HG03442 (cell line): ENCODE data around the gene PIK3C2G.

Experiments
- ATAC-seq: cut with Tn5 transposase; IDR thresholded peaks from one replicate; pipeline ENCODE4 v1.9.1; 2021; ENCODE audit warnings: mild to moderate bottlenecking, moderate library complexity; ENCODE audit not compliant: unreplicated experiment

The PIK3C2G gene

DNA sequence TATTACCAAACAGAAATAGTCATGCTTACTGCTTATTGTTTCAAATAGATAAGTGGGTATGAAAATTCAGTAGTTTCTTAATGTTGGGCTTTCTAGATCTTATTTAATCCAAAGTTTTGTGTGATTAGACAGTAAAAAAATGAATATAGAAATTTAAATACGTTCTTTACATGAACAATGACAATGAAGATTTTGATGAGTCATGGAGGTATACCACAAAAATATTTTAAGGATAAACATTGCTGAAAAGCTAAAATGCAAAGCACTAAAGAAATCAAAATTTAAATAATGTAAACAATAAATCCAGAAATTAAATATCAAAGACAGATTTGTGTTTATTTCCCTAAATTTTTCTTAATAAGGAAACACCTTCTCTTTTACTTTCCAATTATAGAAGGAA, 78.3 kb downstream of the PIK3C2G start:
- no peak for ATAC-seq

GRCh38 chr12:18340186-18340585, 78.9 kb downstream of the PIK3C2G start:
- ATAC-seq: no peak

DNA sequence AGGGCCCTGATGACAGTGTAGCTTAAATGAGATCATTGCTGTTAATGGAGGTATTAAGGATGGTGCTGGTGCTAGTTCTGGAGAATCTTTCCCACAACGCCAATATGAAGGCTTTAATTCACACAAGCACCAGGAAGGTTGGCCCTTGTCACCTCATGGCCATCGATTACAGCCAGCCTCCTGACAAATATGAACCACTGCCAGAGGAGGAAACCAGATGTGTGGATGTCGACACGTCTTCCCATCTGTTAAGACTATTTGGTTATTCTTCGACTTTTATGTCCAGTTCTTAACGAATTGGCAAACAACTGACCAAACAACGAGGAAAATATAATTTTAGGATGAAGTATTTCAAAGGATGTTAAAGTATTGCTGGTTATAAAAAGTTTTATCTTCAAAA, 79.5 kb downstream of the PIK3C2G start:
- no peak for ATAC-seq

- ATAC-seq: no peak
Observed at GRCh38 chr12:18343708-18344107, 82.4 kb downstream of the PIK3C2G start.

- no peak for ATAC-seq
Observed at GRCh38 chr12:18345021-18345735, 83.9 kb downstream of the PIK3C2G start.

DNA sequence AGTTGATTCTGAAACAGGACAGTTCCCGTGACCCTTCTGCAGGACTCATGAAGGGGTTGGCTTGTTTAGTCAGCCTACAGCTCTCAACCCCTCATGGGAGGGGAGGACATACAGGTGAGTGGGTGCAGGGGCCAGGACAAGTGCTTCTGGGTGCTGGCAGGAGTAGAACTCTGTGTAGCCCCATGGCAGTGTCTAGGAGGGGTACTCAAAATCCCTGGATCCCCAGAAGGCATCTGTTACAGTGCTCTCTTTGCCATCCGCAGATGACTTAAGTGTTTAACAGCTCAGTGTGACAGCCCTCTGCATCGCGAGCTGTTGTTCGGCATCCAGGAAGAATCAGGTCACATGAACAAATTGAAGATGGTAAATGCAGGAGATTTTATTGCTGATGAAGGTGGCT, 91.0 kb downstream of the PIK3C2G start:
- no peak for ATAC-seq

- ATAC-seq: no peak
Observed at GRCh38 chr12:18355429-18355828, 94.1 kb downstream of the PIK3C2G start.

DNA sequence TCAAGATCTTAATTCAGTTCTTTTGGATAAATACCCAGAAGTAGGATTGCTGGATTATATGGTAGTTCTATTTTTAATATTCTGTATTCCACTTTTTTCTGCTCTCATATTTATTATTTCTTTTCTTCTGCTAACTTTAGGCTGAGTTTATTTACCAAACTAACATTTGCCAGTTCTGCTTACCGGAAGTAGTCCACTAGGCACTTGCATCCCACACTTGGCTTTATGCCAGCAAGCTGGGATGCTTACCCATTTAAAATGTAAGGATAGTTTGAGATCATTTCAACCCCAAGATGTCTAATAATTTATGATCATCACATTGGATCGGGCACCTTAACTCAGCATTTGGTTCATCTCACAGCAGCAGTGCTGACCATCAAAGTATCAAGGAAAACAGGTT, 96.8 kb downstream of the PIK3C2G start:
- ATAC-seq: no peak

- ATAC-seq: no peak
Observed at GRCh38 chr12:18358930-18359329, 97.6 kb downstream of the PIK3C2G start.

- ATAC-seq: no peak
Observed at GRCh38 chr12:18361433-18361832, 100.1 kb downstream of the PIK3C2G start.

DNA sequence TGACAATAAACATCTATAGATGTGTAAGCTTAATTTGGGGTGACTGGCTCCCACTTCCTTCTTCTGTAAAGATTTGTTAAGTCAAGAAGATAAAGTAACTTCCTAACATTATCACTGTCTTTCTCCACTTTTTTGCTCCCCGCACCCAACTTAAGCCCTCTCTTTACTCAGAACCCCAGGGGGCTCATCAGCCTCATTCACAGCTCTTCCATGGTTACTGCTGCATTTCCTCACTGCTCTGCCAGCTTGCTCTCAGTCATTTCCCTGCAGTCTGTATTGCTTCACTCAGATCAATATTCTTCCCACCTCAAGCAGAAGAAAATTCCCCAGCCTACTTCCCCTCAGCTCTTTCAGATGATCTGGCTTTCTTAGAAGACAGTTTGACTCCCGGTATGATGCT, 102.0 kb downstream of the PIK3C2G start:
- no peak for ATAC-seq

DNA sequence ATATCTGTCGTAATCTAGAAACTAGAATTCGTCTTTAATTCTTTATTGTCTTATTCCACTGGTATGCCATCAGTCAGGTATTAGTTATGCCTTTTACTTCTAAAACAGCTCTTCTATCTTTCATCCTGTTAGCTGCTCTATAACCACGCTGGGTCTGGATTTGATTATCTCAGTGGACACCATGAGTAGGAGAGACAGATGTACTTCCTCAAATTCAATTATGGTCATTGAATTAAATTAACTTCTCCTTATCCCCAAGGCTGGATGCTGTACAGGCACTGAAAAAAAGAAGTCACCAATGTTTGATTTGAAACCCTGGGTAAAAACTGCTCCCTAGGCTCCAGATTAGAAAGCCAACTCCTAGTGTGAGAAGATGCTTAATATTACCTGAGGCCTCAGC, 107.3 kb downstream of the PIK3C2G start:
- no peak for ATAC-seq

DNA sequence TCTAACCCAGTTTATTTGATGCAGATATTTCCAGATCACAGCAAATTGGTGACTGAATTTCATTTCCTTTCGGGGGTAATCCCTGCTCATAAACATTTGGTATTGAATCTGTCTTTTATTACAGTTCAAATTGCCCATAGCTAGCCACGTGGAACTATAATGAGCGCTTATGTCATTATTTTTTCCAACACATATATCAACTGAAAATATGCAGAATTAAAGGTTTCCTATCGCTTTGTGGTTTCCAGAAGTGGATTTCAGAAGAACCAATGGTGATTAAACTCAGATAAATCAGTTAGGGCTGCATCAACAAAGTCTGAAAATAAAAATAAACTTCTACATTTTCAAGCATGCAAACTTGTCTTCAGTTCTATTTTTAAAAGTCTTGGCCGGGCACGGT, 111.9 kb downstream of the PIK3C2G start:
- ATAC-seq: no peak

DNA sequence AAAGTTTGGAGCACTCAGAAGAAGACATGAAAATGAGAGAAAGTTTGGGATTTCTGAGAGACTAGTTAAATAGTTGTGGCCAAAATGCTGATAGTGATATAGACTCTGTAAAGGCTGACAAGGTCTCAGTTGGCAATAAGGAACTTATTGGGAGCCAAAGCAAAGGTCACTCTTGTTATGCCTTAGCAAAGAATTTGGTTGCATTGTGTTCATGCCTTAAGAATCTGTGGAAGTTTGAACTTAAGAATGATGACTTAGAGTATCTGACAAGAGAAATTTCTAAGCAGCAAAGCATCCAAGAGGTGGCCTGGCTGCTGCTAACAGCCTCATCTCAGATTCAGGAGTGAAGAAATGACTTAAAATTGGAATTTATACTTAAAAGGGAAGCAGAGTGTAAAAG, 113.8 kb downstream of the PIK3C2G start:
- no peak for ATAC-seq

DNA sequence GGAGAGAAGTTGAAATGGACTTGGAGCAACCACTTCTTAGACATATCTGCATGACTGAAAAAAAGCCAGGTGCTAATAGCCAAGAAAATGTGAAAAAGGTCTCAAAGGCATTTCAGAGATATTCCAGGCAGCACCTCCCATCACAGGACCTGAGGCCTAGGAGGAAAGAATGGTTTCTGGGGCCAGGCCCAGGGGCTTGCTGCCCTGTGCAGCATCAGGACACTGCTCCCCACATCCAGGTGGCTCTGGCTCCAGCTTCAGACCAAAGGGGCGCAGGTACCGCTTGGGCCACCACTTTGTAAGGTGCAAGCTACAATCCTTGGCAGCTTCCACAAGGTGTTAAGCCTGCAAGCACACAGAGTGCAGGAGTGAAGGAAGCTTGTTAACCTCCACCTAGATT, 114.3 kb downstream of the PIK3C2G start:
- ATAC-seq: no peak

DNA sequence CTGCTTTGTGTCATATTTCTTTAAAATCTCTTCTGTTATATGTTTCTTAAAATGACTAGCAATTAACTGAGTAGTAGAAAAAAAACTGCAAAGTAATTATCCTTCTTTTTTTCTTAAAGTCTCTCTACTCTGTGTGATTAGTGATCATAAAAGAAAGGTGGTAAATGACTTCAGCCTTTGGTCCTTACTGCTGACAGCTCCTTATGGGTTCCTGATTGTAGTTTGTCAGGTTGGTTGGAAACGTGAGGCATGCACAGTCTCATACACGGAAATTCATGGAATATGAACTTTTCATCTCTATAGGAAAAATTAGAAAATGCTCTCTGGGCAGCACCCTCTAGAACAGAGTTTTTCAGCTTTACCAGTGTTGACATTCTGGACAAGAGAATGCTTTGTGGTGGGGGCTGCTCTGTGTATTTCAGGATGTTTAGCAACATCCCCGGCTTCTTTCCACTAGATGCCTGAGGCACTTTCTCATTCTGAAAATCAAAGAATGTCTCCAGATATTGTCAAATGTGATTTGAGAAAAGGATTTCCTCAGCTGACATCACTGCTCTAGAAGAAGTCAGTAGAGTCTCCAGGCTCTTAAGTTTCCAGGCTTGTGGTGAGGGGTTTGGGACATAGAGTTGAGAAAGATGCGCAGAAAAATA, 121.0 kb downstream of the PIK3C2G start:
- no peak for ATAC-seq

DNA sequence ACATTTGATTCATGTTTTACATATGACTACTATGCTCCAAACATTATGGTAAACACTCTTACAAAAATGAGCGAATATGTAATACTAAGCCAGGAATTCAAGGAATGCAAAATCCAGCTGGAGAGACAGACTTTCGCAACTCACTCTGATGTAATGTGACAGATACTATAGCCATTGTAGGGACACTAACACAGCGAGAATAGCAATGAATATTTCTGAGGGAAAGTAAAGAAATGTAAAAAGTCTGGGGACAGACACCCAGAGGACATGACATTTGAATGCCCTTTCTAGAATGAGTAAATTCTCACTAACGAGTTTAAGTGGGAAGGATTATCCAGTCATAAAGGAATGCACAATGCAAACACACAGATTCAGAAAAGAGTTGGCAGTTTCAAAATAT, 121.9 kb downstream of the PIK3C2G start:
- ATAC-seq: no peak

GRCh38 chr12:18387706-18388105, 126.4 kb downstream of the PIK3C2G start:
- ATAC-seq: no peak

DNA sequence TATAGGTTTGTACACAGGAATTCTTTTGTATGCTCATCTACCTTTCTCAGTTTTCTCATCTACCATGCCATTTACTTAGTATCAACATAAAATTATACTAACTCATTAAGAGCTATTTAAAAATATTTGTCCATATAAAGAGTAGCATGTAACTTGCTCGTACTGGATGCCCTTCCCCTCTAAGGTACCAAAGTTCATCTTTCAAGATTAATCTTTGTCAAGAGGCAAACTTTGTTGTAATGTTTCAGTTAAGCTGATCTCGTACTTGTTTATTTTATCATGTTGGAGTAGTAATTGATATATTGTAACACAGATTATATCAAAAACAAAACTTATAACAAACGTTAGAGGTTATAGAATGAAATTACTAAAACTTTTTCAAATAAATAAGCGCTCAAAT, 128.5 kb downstream of the PIK3C2G start:
- no peak for ATAC-seq

- ATAC-seq: no peak
Observed at GRCh38 chr12:18391151-18391550, 129.8 kb downstream of the PIK3C2G start.

- no peak for ATAC-seq
Observed at GRCh38 chr12:18394742-18395141, 133.4 kb downstream of the PIK3C2G start.

DNA sequence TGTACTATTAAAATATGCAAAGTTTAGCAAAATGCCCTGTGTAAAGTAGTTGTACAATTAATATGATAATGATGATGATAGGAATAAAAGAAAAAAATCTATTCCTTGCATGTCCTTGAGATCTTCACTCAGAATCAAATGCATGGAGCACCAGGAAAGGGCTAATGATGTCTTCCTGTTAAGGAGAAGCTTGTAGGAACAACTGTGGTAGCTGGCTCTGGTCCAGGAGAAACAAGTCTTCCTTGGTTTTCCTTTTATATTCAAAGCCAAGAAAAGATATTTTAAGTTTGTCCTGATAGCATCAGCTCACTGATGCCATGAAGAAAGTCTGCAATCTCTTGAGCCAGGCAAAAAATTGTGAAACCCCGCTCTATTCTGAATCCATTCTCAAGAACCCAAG, 138.9 kb downstream of the PIK3C2G start:
- no peak for ATAC-seq
